K562 (cell line): ENCODE measurements around the gene ZNF155. TPM values are rescaled to one million over a fixed set of nuclear protein-coding genes. Genes with fewer than 3 reads are reported as not detected.

Experiments
- ARID3A ChIP-seq: IDR thresholded peaks from 2 replicates; pipeline ENCODE4 v1.6.1; 2012; ENCODE audit warnings: low read depth, low read length, improper control_type of control experiment, borderline replicate concordance
- ATF1 ChIP-seq, 2 experiments: fragments of 450-650 bp in 1 of 2; IDR thresholded peaks; 2 replicates each; pipeline ENCODE4 v1.6.1; 2016; ENCODE audit warnings: missing compliant biosample characterization in 1 of 2, missing genetic modification characterization in 1 of 2
- GTF2F1 ChIP-seq: IDR thresholded peaks from 2 replicates; pipeline ENCODE4 v1.6.1; 2011; ENCODE audit warnings: low read depth, low read length, improper control_type of control experiment
- HDAC8 ChIP-seq: fragments of 450-650 bp; IDR thresholded peaks from 2 replicates; pipeline ENCODE4 v1.6.1; 2016; ENCODE audit warnings: mild to moderate bottlenecking, missing genetic modification characterization, moderate library complexity, missing compliant biosample characterization
- HINFP ChIP-seq: fragments of 450-650 bp; conservative IDR thresholded peaks from 2 replicates; pipeline ENCODE4 v1.6.1; 2016; ENCODE audit warnings: missing genetic modification characterization, low read depth, mild to moderate bottlenecking, control low read depth, missing compliant biosample characterization
- HOMEZ ChIP-seq: fragments of 250-450 bp; sonication (Bioruptor Pico); IDR thresholded peaks from 2 replicates; pipeline ENCODE4 v1.4.0; 2020; ENCODE audit warnings: mild to moderate bottlenecking, moderate library complexity
- NFYB ChIP-seq: IDR thresholded peaks from 2 replicates; pipeline ENCODE4 v1.6.1; 2011; ENCODE audit warnings: mild to moderate bottlenecking, moderate library complexity; ENCODE audit not compliant: insufficient read length; ENCODE audit errors: extremely low read depth
- PHF21A ChIP-seq: fragments of 450-650 bp; IDR thresholded peaks from 2 replicates; pipeline ENCODE4 v1.6.1; 2017; ENCODE audit warnings: low read depth, borderline replicate concordance
- THRA ChIP-seq: fragments of 450-650 bp; IDR thresholded peaks from 2 replicates; pipeline ENCODE4 v1.6.1; 2017; ENCODE audit warnings: mild to moderate bottlenecking, moderate library complexity
- XRCC4 ChIP-seq: IDR thresholded peaks from one replicate; pipeline ENCODE4 v1.6.1; 2011; ENCODE audit not compliant: insufficient read depth, insufficient read length; ENCODE audit errors: extremely low read depth
- ZNF277 ChIP-seq: fragments of 250-450 bp; sonication (Bioruptor Pico); IDR thresholded peaks from 2 replicates; pipeline ENCODE4 v1.8.0; 2022; ENCODE audit warnings: inconsistent platforms, mild to moderate bottlenecking, moderate library complexity, borderline replicate concordance
- polyA plus RNA-seq, 8 experiments: library from polyadenylated mRNA; depleted of rRNA in 4 of 8; stranded (reverse) in 5 of 8; unstranded in 3 of 8; fragments of >200 nt; fragmentation: Nextera tagmentation in 2 of 8; fragmentation: Illumina TruSeq in 1 of 8; extraction: Ambion mirVana in 2 of 8; extraction: Trizol in 1 of 8; gene quantifications; 2 replicates each; pipeline versions ENCODE4 v1.2.1 to v1.2.3, GENCODE V29; 2011 to 2014; ENCODE audit warnings: inconsistent platforms in 1 of 8, missing spikeins in 1 of 8
- total RNA-seq, 7 experiments: library from RNA; depleted of rRNA in 6 of 7; stranded (reverse); fragments of >200 nt in 6 of 7; fragmentation: Illumina TruSeq in 2 of 7; extraction: Trizol in 2 of 7; gene quantifications; 2 replicates each; pipeline versions ENCODE4 v1.2.1 to v1.2.3, GENCODE V29; 2011 to 2021; ENCODE audit warnings: low replicate concordance in 1 of 7

The ZNF155 gene
- total and polyA plus RNA-seq, 9 of the 15 experiments (the other 6 are each of a cell fraction or from before 2014, with no cell fraction given): 0.09 to 0.76 (median 0.37) TPM

- no peak for TF ChIP-seq ARID3A
- no peak for TF ChIP-seq GTF2F1
- TF ChIP-seq HOMEZ (CRISPR knock-in tag): no peak
- TF ChIP-seq PHF21A: no peak
- no peak for TF ChIP-seq HINFP (tag)
- no peak for TF ChIP-seq NFYB
- TF ChIP-seq XRCC4: no peak
- TF ChIP-seq THRA: no peak
- no peak for TF ChIP-seq ZNF277 (CRISPR knock-in tag)
- no peak for TF ChIP-seq ATF1 (CRISPR knock-in tag; IDR thresholded peaks at IDR 0.05)
- peak; percentile 38; the same call in 1 of the 2 replicates for TF ChIP-seq ATF1 (tag; IDR thresholded peaks at IDR 0.05)
- TF ChIP-seq HDAC8 (tag): no peak
Observed at GRCh38 chr19:43983912-43984686, at the start of gene ZNF155 (continued).
